Non-pigmented ciliary epithelial cell (primary cell): ENCODE data around the gene ADGRG2.
"Not testable (repeated sequence)": the region's sequence is repeated elsewhere in the genome, so short reads cannot be mapped to it uniquely, and the experiment has no call there.

Experiments used
- DNase-seq: peaks from one replicate; pipeline ENCODE4 v3.0.0-alpha.2; 2010; ENCODE audit warnings: low read depth

Gene ADGRG2

GRCh38 chrX:19075754-19076153, 46.5 kb downstream of the ADGRG2 start:
- DNase-seq: no peak

DNA sequence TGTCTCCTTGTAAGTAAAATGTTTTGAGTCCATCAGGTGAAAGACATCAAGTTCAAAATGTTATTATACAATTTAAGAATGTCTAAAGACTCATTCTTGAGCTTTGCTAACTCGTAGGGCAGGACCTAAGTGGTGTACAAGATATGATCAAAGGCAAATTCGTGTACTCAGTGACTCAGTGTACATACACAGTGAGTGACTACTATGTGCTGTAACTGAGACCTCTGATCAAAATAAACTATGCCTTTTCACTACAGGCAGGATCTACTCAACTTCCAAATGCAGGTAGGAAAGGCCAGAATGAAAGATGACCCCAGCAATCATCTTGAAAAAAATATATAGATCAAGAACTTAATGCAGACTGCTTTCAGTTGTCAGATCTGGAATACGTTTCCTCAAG, 49.9 kb downstream of the ADGRG2 start:
- DNase-seq: no peak

DNA sequence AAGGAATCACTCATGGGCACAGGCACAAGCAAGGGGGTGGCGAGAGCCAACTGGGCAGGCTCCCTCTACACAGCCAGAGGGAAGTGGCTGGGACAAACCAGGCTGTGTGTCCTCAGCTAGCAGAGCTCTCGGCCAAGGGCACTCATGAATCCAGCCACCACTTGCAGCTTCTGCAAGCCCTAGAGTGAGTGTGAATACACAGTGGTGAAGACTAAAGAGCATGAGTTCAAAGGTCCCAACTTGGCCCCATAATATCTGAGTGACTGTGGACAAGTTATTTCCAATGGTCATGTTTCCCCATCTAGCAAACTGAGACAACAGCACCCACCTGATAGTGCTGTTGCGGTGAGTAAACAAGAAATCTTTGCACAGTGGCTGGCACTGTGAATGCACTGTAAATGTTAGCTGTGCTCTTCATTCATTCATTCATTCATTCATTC, 51.7 kb downstream of the ADGRG2 start:
- no peak for DNase-seq

GRCh38 chrX:19066987-19067386, 55.3 kb downstream of the ADGRG2 start:
- DNase-seq: not testable (repeated sequence)

DNA sequence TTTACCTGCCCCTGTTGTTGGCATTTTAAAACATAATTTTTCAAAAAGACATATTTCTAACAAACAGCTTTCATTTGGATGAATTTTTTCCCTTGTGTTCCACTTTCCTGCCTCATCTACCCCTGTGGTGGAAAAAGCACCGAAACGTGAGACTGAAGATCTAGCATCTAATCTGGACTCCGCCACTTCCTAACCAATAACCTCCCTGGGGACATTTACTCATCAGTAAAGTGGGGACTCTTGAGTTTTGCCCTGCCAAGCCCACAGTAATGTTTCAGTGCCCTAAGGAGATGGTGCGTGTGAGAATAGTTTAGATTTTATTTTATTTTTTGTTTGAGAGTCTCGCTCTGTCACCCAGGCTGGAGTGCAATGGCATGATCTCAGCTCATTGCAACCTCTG, 56.7 kb downstream of the ADGRG2 start:
- no peak for DNase-seq

- DNase-seq: peak; percentile 20
These were observed 58.1 kb downstream of the ADGRG2 start for GRCh38 chrX:19064175-19064574.

DNA sequence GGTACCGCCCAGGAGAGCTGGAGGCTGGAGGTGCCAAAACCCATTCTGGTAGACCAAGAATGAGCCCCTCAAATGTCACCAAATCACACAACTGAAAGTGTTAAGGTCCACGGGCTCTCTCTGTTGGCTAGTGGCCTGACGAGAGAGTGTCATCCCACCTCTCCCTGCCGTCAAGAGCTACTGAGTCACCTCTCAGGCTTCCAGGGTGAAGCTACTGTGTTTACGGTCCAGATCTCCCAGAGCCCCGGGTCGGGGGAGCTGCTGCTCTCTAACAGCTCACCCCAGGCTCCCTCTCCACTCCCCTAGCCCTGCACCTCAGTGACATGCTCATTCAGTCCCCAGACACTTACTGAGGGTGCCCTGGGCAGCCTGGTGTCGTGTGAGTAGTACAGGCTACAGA, 59.2 kb downstream of the ADGRG2 start:
- DNase-seq: peak; percentile 11

- DNase-seq: no peak
These were observed 63.2 kb downstream of the ADGRG2 start for GRCh38 chrX:19059067-19059466.

GRCh38 chrX:19057856-19058255, 64.4 kb downstream of the ADGRG2 start:
- no peak for DNase-seq

DNA sequence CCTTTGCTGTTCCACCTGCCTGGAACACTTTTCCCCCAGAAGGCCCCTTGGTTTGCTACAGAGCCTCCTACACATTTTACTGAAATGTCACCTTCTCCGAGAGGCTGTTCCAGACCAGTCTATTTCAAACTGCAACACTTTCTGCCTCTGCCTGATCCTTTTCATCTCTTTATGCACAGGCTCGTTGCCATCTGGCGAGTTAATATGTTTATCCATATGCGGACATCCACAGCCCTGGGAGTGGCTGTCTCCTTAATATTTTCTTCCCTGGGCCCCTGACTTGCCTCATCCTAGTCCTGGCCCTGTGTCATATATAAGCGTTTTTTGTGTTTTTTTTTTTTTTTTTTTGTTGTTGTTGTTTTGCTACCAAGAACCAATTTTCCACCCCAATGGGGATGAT, 73.2 kb downstream of the ADGRG2 start:
- no peak for DNase-seq

DNA sequence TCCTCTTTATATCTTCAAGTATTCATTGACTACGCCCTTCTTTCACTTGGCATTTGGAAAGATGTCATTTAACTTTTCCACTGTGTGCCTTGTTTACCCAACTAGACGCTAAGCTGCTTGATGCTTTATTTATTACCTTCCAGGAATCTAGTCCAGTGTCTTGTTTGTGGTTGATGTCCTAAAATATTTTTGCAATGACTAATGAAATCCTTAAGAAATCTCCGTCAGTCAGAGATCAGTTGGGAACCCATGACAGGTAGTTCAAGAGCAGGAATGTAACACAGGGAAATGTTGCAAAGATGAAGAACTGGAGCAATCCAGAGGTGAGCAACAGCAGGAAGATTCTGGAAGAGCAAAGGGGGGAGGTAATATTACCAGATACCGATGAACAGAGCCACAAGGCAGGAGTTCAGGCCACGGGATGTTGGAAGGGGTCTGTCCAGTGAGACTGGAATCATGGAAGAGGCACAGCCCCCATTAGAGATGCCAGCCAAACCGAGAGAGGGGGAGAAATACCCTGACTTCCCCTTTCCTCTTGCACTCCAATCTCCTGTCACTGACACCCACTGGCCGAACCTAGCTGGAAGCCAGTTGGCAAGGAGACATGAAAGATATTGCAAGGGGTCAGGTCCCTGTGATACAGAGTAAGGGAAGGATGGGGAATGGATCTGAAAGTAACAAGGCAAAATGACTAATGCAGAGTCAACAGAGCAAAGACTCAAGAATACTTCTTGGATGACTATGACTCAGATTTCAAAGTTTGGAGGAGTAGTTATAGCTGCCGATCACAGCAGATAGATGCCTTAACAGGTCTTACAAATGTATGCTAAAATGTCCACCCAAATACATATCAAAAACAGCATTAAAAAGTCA, 75.7 kb downstream of the ADGRG2 start:
- DNase-seq: peak; percentile 6

DNA sequence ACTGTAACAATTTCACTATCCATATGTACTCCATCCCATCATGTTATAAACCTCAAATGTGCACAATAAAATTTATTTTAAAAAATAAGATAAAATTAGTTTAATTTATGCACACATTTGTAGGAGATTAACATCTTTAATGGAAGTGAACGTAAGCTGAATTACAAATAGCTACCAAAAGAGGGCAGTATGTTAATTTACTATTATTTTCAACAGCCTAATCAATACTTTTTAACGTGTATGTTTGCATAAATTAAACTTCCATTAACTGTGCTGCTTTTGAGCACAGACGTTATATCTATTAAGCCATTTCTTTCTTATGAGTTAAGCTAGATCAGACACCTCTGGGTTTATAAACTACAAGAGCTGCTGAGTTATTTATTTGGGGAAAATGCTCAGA, 81.9 kb downstream of the ADGRG2 start:
- no peak for DNase-seq

DNA sequence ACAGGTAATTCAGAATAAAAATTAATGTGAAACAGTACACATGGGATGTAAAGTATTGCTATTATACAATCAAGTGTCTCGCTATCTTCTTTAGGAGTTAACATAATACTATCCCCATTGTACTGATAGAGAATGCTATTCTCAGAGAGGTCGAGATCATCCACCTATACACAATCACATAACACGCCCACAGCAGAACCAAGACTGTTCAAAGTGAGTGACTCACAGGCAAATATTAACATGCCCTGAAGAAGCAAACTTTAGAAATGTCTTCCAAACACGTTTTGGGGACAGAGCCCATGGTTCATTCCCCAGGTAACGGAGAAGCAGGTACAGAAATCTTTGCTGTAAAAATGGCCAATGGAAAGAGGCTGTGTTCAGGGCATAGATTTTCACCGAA, 88.2 kb downstream of the ADGRG2 start:
- no peak for DNase-seq

GRCh38 chrX:19030805-19031204, 91.5 kb downstream of the ADGRG2 start:
- no peak for DNase-seq

- no peak for DNase-seq
These were observed 93.7 kb downstream of the ADGRG2 start for GRCh38 chrX:19028560-19028959.

DNA sequence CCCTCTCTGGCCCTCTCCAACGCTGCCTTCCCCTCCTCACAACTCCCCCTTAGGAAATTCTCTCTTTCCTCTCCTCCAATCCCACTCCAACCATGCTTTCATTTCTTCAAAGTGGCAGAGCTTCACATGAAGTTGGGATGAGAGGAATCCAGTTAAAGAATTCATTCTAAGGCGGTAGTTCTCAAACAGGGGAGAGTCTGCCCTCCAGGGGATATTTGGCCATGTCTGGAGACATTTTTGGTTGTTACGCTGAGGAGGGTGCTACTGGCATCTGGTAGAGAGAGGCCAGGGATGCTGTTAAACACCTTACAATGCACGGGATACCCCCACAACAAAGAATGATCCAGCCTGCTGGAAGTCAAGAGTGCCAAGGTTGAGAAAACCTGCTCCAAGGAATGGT, 97.9 kb downstream of the ADGRG2 start:
- no peak for DNase-seq

GRCh38 chrX:19019996-19020395, 102.3 kb downstream of the ADGRG2 start:
- DNase-seq: peak; percentile 17

GRCh38 chrX:19017271-19017670, 105.0 kb downstream of the ADGRG2 start:
- no peak for DNase-seq

- DNase-seq: not testable (repeated sequence)
These were observed 105.7 kb downstream of the ADGRG2 start for GRCh38 chrX:19016614-19017013.

DNA sequence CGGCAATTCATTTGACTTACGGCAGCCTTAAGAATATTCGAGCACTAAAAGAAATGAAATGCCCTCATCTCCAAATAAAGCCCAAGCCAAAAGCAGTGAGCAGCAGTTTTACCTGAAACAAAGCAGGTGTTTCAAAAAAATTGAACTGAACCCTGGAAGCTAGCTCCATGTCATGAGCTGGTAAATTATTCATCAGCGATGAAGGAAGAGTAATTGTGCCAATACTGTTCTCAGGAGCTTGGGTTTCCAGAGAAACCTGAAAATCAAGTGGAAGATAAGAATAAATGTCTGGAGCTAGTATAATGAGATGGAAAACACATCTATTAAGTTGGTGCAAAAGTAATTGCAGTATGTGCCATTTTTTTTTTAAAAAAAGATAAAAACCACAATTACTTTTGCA, 114.4 kb downstream of the ADGRG2 start:
- no peak for DNase-seq

DNA sequence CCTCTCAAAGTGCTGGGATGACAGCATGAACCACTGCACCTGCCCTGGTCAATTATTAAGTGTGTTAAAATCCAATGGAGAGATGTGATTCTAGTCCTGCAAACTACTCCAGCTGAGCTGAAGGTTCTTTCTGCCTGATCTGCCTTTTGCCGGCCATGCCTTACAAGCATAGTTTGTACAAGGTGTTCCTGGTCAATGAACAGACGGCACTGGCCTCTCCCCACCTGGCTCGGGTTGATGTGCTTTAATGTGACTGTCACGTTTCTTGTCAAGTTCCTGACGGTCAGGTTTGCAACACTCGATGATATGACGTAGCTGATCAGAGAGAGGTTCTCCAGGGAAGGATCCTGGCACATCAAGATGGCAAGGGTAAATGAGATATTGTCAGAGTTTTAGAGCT, 115.3 kb downstream of the ADGRG2 start:
- no peak for DNase-seq

- no peak for DNase-seq
These were observed 116.4 kb downstream of the ADGRG2 start for GRCh38 chrX:19005909-19006308.

- DNase-seq: no peak
These were observed 118.5 kb downstream of the ADGRG2 start for GRCh38 chrX:19003756-19004155.

DNA sequence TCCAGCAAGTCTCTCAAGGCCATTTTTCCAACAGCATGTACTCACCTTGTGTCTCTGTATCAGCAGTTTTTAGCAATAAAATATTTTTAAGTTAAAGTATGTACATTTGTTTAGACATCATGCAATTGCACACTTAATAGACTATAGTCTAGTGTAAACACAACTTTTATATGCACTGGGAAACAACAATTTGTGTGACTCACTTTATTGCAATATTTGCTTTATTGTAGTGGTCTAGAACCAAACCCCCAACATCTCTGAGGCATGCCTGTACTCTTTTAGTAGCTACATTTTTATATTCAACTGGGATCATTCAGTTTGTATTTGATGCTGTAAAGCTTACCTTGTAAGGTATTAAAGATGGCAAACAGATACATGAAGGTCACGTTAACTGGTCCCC, 123.6 kb downstream of the ADGRG2 start:
- no peak for DNase-seq
